ENCODE results near the gene SMIM32. TPM values are rescaled to one million over a fixed set of nuclear protein-coding genes. Genes with fewer than 3 reads are reported as not detected.

SMIM32 gene
- total and polyA plus RNA-seq, 9 of the 15 experiments (the other 6 are each of a cell fraction or from before 2014, with no cell fraction given) = not detected

DNA sequence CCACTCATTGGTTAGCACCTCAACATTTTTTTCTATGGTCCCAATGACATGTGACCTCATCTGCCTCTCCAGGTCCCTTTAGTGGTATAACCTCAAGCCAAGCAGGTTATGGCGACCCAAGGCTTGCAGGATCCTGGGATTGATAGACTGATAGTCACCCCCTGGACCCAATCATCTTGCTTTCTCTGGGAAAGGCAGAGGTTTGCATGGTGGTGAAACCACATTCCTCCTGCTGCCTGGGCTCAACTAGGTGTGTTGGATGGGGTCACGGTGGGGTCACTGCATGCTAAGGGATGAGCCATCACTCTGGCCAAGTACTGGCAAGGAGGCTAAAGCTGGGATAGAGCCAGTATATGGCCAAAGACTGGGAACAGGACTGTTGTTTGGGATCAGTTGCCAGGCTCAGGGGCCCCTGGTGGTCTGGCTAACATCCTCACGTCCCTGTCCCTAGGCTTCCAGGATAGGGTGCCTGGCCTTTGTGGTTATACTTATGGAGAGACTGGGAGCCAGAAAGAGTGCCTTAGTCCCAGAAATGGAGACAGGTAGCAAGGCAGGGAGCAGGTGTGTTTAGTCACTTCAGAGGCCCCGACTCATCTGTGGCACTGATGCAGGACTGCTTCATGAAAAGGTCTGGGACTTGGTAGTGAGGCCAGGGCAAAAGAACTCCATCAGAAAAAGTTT, 4.6 kb upstream of the SMIM32 start:
- Histone ChIP-seq H3K36me3 (ENCODE audit: control insufficient read depth, insufficient read depth, low read length) (no peaks in the 10 kb centered on the region), H3K27me3 (ENCODE audit: control insufficient read depth in 2 of 2, insufficient read depth in 2 of 2, low read length in 2 of 2) (peaks cover 0 to 64% of the 10 kb centered on the region in 2 experiments), H3K4me3 (no peak overlapping the region), H3K4me2 (ENCODE audit: insufficient read depth, low read length) (no peak overlapping the region), H3K9ac (ENCODE audit: insufficient read depth in 1 of 2, low read depth in 2 of 2, low read length in 2 of 2) (no peak overlapping the region), H3K9me1 (ENCODE audit: control insufficient read depth, insufficient read depth, low read length) (no peaks in the 10 kb centered on the region), H3K79me2 (ENCODE audit: control insufficient read depth, insufficient read depth, low read length) (no peaks in the 10 kb centered on the region), H3K27ac (ENCODE audit: extremely low read depth, low read depth, low read length) (no peak overlapping the region), H3K4me1 (replicated peaks in 1 of 2; ENCODE audit: control insufficient read depth in 2 of 2, insufficient read depth in 2 of 2, low read length in 2 of 2) (peaks cover 0 to 10% of the 10 kb centered on the region in 2 experiments; a peak in 2 of 5 replicates), H3K9me3 (replicated peaks; ENCODE audit: control insufficient read depth, insufficient read depth, low read depth, low read length) (no peaks in the 10 kb centered on the region), H2AFZ (ENCODE audit: low read depth, low read length) (no peak overlapping the region), H4K20me1 (replicated peaks; ENCODE audit: control insufficient read depth, insufficient read depth, low read length) (0 out of 2 replicates have a peak, but pooled peaks cover 9% of the 10 kb centered on the region)
- ATAC-seq (no peak), DNase-seq (ENCODE audit: extremely low read depth in 1 of 4, low spot score in 3 of 4) (no peak), FAIRE-seq (no peak)
- ChIA-PET POLR2A (interaction anchor here (0.6 kb wide), 1 partner anchor 21 kb away, joined by 4 read pairs; no protein-coding TSS in a partner anchor), CTCF (ENCODE audit: low intra/inter-chr PET ratio) (no interaction called here)
- intact Hi-C loops (cut with micrococcal nuclease) (no loop called here), in situ Hi-C loops (cut with MboI) (no loop called here)
- TF ChIP-seq, protein P1, sequence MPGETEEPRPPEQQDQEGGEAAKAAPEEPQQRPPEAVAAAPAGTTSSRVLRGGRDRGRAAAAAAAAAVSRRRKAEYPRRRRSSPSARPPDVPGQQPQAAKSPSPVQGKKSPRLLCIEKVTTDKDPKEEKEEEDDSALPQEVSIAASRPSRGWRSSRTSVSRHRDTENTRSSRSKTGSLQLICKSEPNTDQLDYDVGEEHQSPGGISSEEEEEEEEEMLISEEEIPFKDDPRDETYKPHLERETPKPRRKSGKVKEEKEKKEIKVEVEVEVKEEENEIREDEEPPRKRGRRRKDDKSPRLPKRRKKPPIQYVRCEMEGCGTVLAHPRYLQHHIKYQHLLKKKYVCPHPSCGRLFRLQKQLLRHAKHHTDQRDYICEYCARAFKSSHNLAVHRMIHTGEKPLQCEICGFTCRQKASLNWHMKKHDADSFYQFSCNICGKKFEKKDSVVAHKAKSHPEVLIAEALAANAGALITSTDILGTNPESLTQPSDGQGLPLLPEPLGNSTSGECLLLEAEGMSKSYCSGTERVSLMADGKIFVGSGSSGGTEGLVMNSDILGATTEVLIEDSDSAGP (CRISPR knock-in tag; IDR thresholded peaks at IDR 0.05) = no peak
- TF ChIP-seq OTX1 (CRISPR knock-in tag; IDR thresholded peaks at IDR 0.05) (no peak), ZNF79 (CRISPR knock-in tag; IDR thresholded peaks at IDR 0.05; ENCODE audit: low read depth) (no peak)
- BruUV-seq (replicated peaks) = no TSS peak
- 0% methylated on average over 4 of the region's 4 CpGs for WGBS (ENCODE audit: insufficient coverage, low coverage, missing lambda C conversion rate)

Measured in K562 (cell line).